HG03039 (cell line): Measurements from ENCODE around the gene SMCP.

ENCODE experiments used
- ATAC-seq: cut with Tn5 transposase; IDR thresholded peaks from one replicate; pipeline ENCODE4 v1.9.1; 2021; ENCODE audit warnings: mild to moderate bottlenecking, moderate library complexity; ENCODE audit not compliant: unreplicated experiment

Gene SMCP

DNA sequence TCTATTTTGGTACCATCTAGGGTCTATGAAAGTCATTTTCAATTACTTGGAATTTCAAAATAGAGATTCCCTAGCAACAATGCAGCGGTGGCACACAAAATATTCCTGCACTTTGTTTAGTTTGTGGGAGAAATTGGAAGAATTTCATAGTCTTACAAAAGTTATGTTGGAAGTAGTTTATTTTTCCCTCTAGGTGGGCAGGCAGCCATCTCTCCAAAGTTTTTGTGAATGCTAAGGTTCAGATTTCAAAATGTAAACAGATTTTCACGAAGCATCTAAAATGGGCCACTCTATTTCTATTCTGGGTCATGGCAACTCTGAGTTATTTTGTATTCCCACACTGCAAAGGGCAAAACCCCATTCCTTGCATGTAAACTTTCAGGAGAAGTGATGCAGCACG is 8.0 kb downstream of the SMCP start:
- no peak for ATAC-seq

DNA sequence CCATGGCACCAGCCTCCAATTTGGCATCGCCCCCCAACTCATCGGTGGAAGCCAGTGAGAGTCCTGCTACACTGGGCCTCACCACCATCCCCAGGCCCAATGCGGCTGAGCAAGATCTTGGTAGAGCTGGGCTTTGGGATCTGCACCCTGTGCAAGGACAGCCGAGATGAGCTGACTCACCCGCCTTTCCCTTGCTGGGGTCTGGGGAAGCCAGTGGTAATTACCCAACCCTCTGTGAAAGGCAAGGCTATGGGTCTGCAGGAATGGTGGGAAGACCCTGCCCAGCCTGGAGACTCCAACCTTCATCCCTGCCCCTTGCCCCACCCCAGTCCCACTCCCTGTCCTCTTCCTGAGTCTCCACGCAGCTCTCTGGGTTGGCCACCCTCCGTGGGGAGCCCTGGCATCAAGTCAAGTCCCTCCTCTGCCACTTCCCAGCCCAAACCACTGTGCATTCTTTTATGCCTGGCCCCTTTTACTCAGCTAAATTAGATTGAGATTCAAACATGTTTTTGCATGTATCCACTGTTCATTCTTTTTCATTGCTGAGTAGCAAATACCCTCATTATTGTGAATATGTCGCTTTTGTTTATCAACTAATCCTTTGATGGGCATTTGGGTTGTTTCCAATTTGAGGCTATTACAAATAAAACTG is 8.8 kb downstream of the SMCP start:
- no peak for ATAC-seq

DNA sequence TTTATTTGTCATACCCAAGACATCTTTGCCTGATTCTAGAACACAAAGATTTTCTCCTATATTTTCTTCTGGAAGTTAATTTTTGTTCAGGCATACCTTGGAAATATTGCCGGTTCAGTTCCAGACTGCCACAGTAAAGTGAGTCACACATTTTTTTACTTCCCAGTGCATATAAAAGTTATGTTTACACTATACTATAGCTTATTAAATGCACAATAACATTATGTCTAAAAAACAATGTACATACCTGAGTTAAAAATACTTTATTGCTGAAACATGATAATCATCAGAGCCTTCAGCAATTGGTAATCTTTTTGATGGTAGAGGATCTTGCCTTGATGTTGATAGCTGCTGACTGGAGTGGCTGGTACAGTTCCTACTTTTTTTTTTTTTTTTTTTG is 10.0 kb downstream of the SMCP start:
- no peak for ATAC-seq

DNA sequence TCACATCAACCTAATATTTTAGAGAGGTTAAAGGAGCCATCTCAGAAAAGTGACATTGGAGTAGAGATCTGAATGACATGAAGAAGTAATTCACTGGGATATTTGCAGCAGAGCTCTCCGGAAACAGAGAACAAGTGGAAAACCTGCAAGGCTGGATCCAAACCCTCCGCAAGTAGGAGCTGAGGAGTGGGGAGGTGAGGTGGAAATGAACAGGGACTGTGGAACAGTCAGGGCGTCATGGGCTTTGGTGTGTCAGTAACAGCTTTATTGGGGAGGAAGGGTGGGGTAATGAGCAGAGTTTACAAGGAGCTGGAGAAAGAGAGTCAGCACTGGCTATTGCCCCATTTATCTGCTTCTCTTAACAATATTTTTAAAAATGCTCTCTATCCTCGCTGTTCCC is 20.9 kb downstream of the SMCP start:
- ATAC-seq = no peak

DNA sequence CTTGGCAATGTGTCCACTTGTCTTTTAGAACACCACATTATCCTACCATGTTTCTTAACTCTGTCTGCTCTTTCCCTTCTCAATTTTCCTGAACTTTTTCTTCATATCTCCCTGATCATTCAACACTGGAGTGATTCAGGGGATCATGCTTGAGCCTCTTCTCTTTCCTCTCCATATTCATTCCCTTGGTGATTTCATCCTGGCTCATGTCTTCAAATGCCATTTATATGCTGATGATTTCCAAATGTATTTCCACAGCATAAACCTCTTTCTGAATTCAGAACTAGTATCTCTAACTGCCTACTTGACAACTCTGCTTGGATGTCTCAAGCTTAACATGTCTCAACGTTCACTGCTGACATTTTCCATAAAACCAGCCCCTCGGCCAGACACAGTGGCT is 21.8 kb downstream of the SMCP start:
- ATAC-seq = no peak

DNA sequence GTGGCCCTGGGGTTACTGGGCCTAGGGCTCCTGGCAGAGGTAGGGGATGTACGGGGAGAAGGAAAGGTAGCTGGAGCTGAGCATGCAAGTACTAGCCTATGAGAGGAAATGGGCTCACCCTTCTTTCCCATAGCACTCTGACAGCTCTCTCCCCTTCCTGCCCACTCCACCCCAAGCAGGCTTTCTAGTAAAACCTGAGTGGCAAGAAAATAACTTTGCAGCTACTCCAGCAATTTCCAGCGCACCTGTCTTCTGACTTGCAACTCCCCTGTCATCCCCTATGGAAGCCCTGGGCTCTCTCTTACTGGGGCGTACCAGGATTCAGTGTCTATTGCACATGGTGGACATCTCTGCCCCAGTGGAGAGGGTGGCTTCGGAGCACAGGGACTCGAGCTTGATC is 23.5 kb downstream of the SMCP start:
- ATAC-seq = no peak

DNA sequence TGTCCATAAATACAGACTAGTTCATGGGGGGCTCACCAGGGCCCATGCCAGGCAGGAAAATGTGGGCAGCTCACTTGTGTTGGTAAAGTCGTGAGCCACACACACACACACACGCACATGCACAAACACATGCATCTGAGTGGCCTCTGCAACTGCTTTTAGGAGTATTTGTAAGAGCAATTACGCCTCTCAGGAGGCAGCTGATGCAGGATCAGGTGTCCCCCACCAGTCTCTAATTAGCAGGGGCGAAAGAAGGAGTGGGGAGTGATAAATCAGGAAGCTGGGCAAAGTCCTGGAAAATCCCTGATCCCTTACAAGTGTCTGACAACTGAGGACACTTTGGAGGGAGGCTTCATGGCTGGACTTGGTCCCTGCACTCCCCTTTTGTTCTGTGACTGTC is 24.5 kb downstream of the SMCP start:
- no peak for ATAC-seq

DNA sequence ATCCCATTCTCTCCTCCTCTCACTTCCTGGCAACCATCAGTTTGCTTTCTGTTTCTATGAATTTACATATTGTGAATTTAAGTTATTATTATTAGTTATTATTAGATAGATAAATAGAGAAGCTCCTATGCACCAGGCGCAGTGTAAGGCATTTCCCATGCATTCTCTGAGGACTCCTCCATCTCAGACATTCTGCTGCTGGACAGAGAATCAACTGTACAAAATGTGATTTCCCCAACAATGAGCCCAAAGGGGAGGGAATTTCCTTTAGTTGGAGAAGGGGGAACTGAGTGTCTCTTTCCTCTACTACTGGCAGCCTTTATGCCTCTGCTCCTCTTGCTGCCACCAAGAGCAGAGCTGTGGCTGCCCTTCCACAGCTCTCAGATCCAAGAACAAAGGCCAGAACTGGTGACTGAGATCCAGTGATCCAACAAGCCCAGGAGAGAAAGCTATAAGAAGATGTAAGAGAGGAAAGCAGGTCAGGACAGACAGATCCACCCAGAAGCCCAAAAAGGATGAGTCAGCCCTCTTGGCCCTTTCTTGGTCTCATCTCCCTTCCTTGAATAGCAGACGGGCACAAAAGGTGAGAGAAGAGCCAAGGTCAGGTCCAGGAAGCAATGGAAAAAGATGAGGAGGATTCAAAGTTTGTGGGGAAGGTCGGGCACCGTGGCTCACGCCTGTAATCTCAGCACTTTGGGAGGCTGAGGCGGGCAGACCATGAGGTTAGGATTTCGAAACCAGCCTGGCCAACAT is 26.7 kb downstream of the SMCP start:
- no peak for ATAC-seq

DNA sequence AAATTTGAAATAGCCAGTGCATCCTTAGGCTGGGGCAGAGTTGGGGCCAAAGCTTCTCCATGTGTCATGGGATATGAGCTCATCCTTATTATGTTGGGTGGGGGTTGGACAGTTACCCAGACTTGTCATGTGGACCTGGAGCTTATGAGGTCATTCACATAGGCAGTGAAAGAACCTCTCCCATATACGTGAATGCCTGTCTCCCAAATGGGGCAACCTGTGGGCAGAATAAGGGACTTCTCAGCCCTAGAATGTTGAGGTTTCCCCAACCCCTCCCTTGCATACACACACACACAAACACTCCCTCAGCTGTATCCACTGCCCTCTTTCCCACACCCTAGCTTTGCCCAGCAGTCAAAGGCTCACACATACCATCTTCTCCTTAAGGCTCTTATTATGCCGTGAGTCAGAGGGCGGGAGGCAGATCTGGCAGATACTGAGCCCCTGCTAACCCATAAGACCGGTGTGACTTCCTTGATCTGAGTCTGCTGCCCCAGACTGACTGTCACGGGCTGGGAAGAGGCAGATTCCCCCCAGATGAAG is 28.0 kb downstream of the SMCP start:
- no peak for ATAC-seq

DNA sequence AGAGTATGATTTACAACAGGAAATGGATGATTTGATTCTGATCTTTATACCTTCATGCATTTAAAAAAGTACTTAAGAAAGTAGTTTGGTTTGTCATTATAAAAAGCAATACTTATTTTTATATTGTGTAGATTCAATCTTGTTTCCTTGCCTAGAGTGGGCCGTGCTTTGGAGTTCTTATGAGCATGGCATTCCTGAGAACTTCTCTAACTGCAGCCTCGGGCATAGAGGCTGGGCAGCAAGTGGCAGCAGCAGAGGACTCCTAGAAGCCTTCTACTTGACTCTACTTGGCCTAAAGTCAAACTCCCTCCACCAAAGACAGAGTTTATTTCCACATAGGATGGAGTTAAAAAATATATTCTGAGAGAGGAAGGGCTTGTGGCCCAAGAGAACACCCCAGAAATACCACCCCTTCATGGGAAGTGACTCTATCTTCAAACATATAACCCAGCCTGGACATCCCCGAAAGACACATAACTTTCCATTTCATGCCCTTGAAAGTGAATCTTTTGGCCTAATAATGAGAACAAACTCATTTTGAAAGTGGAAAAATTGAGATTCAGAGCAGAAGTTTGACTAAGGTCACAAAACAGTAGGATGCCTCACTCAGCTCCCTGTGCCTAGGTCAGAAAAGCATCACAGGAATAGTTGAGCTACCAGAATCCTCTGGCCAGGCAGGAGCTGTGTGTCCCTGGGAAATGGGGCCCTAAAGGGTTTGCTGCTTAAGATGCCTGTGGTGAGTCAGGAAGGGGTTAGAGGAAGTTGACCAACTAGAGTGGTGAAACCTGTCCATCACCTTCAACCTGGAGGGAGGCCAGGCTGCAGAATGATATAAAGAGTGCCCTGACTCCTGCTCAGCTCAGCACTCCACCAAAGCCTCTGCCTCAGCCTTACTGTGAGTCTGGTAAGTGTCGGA is 29.8 kb downstream of the SMCP start, which contains the start of gene IVL:
Gene IVL, plus strand, starts transcription at position 861 of the 916 bp plus-strand sequence. CDS start 1,252 bp downstream, outside the sequence.
- no peak for ATAC-seq

DNA sequence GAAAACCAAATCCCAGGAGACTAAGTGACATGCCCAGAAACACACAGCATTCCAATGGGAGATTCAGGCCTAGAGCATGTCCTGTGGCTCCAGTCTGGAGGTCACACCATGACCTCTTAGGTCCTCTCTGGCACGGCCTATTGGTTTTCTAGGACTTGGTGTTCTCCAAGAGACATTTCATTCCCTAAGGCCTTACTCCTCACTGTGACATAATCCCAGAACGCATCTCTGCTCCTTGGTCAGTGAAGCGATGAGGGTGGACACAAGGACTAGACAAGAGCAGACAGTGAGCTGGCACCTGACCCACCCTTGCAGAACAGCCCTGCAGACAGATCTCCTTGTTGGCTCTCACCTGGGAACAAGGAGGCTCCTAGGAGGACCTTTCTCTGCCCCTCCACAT is 31.1 kb downstream of the SMCP start:
- no peak for ATAC-seq

DNA sequence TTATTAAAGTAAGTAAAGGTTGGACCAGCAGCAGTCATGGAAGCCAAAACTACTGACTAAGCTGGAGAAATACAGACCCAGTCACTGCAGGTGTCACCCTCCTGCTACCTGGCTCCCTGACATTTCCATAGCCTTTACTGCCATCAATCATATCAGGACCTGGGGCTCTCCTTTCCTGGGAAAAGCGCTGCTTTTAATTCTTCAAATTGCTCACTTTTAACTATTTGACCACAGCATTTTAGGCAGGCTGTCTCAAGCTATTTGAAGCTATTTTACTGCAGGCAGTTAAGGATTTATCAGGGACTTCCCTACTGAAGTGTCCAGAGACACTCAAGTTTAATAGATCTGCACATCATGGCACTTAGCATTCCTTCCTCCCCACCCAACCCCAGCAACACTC is 34.3 kb downstream of the SMCP start:
- no peak for ATAC-seq

DNA sequence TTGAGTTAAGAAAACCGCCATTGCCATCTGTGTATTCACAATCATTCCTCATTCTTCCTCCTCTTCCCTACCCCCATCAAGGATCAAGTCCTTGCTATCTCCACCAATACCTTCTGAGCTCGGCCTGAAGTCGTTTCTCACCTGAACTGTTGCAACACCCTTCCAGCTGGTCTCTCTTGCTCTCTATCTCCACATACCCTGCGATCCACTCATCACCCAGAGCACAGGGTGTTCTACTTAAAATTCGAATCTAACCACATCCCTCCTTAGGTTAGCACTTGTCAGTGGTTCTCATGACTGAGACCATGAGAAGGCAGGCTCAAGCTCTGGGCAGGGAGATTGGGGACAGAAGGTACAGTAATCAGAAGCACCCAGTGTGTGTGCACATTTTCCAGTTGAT is 34.8 kb downstream of the SMCP start:
- ATAC-seq = no peak

DNA sequence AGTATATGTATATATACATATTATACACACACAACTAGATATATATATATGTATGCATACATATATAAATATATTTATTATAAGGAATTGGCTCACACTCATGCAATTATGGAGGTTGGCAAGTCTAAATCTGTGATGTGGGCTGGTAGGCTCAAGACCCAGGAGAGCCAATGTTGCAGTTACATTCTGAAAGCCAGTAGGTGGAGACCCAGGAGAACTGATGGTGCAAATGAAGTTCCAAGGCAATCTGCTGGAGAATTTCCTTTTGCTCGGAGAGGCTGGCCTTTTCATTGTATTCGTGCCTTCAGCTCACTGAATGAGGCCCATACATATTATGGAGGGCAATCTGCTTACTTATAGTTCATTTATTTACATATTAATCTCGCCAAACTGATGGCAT is 39.7 kb downstream of the SMCP start:
- no peak for ATAC-seq

DNA sequence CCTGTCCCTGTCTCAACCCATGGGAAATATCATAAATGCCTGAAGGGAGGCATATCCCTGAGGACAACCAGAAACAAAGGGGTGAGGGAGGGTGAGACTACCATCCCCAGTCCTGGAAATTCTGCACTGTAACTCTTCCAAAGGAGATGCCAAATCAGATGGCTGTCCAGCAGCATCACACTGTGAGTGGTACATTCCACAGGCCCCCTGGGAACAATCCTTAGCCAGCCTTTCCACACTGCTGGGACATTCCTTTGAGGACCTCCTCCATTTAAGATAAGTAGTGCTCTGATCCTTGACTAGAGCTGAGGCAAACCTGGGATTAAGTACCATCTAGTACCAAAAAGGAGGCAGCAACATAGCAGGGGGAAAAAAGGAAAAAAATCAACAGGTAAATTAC is 40.9 kb downstream of the SMCP start:
- ATAC-seq = no peak

DNA sequence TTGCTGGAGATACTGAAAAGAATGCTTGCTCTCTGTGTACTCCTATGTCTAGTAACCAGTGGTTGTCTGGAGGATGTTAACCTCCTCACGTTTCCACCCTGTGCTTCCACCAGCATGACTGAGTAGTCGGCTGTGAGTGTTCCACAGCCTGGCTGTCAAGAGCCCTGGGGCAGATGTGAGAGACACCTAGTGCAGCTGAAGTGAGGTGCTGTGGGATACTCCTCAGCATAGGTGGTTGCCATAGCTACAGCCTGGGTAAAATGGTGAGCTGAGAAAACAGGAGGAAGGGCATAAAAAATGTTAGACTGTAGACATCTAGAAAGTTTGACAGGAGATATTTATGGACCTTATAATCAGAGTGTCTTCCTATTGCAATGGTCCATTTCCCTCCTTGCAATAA is 46.1 kb downstream of the SMCP start:
- ATAC-seq = no peak

DNA sequence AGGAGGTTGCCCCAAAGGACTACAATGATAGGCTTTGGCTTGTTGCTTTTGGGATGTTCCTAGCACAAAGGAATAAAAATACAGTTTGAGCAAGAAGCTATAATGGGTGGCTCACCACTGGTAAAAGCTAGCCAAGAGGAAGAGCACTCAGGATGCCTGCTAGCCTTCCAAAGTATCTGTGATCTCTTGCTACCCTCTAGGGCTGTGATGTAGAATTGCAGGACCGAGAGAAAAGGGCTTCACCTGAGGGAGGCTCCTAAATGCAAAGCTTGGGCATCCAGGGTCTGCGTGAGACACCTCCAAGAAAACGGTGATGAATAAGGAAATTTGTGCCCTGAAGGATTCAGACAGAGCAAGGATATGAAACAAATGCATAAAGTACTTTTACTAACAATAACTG is 48.0 kb downstream of the SMCP start:
- peak; percentile 51 for ATAC-seq

DNA sequence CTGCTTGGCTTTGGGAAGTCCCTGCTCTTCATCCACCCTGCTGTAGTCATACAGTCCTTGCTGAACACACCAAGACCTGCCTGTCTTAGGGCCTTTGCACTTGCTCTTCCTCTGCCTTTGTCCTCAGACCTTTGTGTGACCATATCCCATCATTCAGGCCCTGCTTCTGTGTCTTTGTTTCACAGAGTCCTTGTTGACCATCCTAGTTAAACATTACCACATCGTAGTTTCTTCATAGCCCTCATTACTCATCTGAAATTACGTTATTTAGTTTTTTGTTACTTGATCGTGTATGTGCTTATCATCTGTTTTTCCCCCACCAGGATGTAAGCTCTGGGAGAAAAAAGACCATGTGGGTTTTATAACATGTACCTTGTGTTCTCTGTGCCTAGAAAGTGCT is 50.5 kb downstream of the SMCP start:
- no peak for ATAC-seq

DNA sequence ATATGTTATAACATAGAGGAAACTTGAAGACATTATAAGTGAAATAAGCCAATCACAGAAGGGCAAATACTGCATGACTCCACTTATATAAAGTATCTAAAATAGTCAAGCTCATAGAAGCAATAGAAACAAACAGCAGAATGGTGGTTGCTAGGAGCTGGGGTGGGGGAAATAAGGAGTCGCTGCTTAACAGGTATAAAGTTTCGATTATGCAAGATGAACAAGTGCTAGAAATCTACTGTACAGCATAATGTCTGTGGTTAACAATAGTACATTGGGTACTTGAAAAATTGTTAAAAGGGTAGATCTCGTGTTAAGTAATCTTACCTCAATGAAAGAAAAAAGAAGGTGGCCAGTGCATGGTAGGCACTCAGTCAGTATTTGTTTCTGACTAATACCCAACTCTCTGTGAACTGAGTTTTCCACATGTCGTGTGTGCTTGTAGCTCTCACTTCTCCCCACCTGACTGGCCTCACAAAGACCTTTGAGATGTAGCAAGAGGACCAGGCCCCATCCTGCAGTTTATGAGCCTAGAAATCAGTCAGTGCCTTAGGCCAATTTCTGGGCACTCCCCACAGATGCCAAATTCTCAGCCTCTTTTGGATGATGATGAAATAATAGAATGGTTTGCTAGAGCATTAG is 54.2 kb downstream of the SMCP start:
- no peak for ATAC-seq

DNA sequence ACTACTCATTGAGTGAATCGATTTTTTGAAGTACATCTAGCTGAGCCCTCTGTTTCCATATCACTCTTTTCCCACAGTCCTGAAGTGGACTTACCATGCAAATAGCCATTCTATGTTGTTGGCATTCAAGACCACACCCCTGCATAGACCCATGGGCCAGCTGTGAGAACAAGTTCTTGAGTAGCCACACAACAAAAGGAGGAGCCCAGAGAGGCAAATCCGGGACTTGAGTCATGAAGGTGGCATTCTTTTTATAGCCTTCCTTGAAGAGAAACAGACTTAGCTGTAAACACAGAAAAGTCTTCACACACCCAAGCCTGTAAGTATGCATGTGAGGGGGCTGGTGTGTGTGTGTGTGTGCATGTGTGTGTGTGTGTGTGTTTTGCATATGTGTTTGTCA is 55.1 kb downstream of the SMCP start:
- no peak for ATAC-seq
